NK-92 treated with Interleukin-12 subunit alpha and Interleukin-12 subunit beta, amount 100 ng/mL, for 24 hours (cell line): ENCODE data around the gene TOMM40.

Experiments used
- DNase-seq: peaks from one replicate; lab custom pipeline; 2025; lab: John Stamatoyannopoulos, UW

TOMM40 gene

GRCh38 chr19:44927746-44928145 is 36.7 kb downstream of the TOMM40 start:
- no peak for DNase-seq

GRCh38 chr19:44930088-44930487 is 39.0 kb downstream of the TOMM40 start:
- no peak for DNase-seq

- no peak for DNase-seq
Observed at GRCh38 chr19:44931541-44931940, 40.5 kb downstream of the TOMM40 start.

GRCh38 chr19:44939668-44940067 is 48.6 kb downstream of the TOMM40 start:
- DNase-seq, result no peak

- no peak for DNase-seq
Observed at GRCh38 chr19:44942067-44942571, 51.1 kb downstream of the TOMM40 start, which contains the start of gene APOC4. Gene APOC4, plus strand, starts transcription at chr19:44942237. Its CDS starts 41 bp downstream, at chr19:44942278.

- DNase-seq, result no peak
Observed at GRCh38 chr19:44943801-44944249, 52.8 kb downstream of the TOMM40 start.

GRCh38 chr19:44947041-44947581 is 56.1 kb downstream of the TOMM40 start:
- no peak for DNase-seq

DNA sequence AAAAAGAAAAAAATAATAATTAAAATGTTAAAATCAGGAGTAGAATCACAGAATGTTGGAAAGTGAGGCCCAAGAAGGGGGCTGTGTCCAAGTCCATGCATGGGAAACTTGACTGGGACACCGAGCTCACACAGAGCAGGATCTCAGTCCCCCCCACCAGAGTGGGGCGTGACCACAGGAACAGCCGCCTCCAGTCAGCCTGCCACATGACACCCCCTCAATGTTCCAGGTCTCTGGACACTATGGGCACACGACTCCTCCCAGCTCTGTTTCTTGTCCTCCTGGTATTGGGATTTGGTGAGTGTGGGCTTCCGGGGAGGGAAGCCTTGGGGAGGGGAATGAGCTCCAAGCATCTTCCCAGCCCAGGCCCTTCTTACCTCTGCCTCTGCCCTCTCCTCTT is 57.2 kb downstream of the TOMM40 start:
- no peak for DNase-seq

- DNase-seq, result no peak
Observed at GRCh38 chr19:44948763-44949374, 57.8 kb downstream of the TOMM40 start.

- DNase-seq, result no peak
Observed at GRCh38 chr19:44949550-44949949, 58.5 kb downstream of the TOMM40 start.

- DNase-seq, result peak; percentile 30
Observed at GRCh38 chr19:44951179-44952159, 60.4 kb downstream of the TOMM40 start.
